HUES6 (cell line): ENCODE measurements around the gene NUDT4.

Source experiments
- H3K27ac ChIP-seq: 2 replicates; pipeline ENCODE4 v1.7.0; 2013; ENCODE audit warnings: low read depth, mild to moderate bottlenecking, low read length, inconsistent platforms
- H3K27me3 ChIP-seq: 2 replicates; pipeline ENCODE4 v1.6.1; 2013; ENCODE audit warnings: low read length; ENCODE audit not compliant: control insufficient read depth, insufficient read depth
- H3K36me3 ChIP-seq: 2 replicates; pipeline ENCODE4 v1.6.1; 2013; ENCODE audit warnings: low read length; ENCODE audit not compliant: control insufficient read depth, insufficient read depth
- H3K4me1 ChIP-seq: 2 replicates; pipeline ENCODE4 v1.6.1; 2013; ENCODE audit warnings: low read length; ENCODE audit not compliant: control insufficient read depth, insufficient read depth
- H3K4me3 ChIP-seq: 2 replicates; pipeline ENCODE4 v1.5.1; 2013; ENCODE audit warnings: low read depth, low read length
- H3K9ac ChIP-seq: one replicate; pipeline ENCODE4 v1.6.1; 2013; ENCODE audit warnings: mild to moderate bottlenecking, low read length
- H3K9me3 ChIP-seq: 2 replicates; pipeline ENCODE4 v1.6.1; 2013; ENCODE audit warnings: low read depth, low read length; ENCODE audit not compliant: control insufficient read depth, insufficient read depth

Gene NUDT4

DNA sequence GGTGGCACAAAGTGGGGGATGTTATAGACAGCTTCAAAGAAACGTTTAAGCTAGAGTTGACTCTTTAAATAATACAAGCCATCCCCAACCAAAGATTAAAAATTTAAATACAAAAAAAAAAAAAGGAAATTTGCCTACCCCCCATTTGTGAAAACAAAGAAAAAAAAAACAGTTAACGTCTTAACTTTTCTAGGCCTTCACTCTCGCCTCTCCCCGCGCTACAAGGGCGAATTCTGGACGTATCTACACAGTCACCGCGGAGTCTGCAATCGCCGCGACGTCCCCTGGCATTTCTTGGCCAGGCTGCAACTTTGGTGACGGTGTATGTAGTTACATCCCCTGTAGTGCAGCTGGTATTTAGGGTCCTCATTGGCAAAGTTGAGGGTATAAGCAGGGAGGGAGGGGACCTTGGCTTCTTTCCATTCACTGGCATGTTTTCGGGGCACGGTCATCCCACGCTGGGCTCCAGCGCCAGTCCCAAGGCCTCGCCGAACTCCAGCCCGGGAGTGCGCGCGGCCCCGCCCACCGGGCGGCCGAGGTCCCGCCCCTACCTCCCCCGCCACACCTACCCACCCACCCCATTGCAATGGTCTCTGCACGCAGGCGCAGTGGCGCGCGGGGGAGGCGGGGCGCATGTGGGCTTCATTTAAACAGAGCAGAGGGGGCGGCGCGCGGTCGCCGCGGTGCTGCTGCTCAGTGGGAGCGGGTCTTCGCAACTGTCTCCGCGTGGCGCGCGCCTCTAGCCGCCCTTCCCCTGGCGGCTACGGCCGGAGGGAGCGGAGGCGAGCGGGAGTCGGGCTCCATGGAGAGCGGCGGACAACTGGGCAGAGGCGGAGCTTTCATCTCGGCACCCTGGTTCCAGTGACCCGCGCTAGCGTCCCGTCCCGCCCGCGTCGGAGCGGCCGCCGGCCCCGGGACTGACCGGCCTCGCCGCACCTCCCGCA lies at the start of gene NUDT4:
TSS of gene NUDT4 (plus strand) at position 674 of the 944 bp plus-strand sequence. CDS start 398 bp downstream, outside the sequence.
- no peaks in the 10 kb centered on the region for H3K36me3 ChIP-seq
- peak within 1 kb of the TSS; percentile 91 for H3K9ac ChIP-seq
- no peaks in the 10 kb centered on the region for H3K27me3 ChIP-seq
- peaks cover 40% of the 10 kb centered on the region for H3K4me1 ChIP-seq
- peak within 1 kb of the TSS; percentile 99 for H3K4me3 ChIP-seq
- H3K27ac ChIP-seq: peak within 1 kb of the TSS; percentile 59; the same call in 1 of the 2 replicates
- no peaks in the 10 kb centered on the region for H3K9me3 ChIP-seq

- Histone ChIP-seq H3K9ac (no peak overlapping the region), H3K27me3 (no peaks in the 10 kb centered on the region), H3K9me3 (no peaks in the 10 kb centered on the region), H3K4me1 (peaks cover 5% of the 10 kb centered on the region; the same call in 1 of the 2 replicates), H3K36me3 (no peaks in the 10 kb centered on the region), H3K4me3 (no peak overlapping the region), H3K27ac (no peak overlapping the region)
Measured at GRCh38 chr12:93333054-93333453, 44.7 kb upstream of the NUDT4 start.

GRCh38 chr12:93333828-93334227 lies 43.9 kb upstream of the NUDT4 start:
- H3K4me1 ChIP-seq: peaks cover 5% of the 10 kb centered on the region; the same call in 1 of the 2 replicates
- no peaks in the 10 kb centered on the region for H3K9me3 ChIP-seq
- no peaks in the 10 kb centered on the region for H3K27me3 ChIP-seq
- no peaks in the 10 kb centered on the region for H3K36me3 ChIP-seq
- H3K27ac ChIP-seq: no peak overlapping the region
- no peak overlapping the region for H3K9ac ChIP-seq
- H3K4me3 ChIP-seq: no peak overlapping the region

- Histone ChIP-seq H3K4me3 (no peak overlapping the region), H3K36me3 (no peaks in the 10 kb centered on the region), H3K9ac (no peak overlapping the region), H3K4me1 (peaks cover 5% of the 10 kb centered on the region; the same call in 1 of the 2 replicates), H3K27me3 (no peaks in the 10 kb centered on the region), H3K9me3 (no peaks in the 10 kb centered on the region), H3K27ac (no peak overlapping the region)
Measured at GRCh38 chr12:93335603-93336162, 42.0 kb upstream of the NUDT4 start.

DNA sequence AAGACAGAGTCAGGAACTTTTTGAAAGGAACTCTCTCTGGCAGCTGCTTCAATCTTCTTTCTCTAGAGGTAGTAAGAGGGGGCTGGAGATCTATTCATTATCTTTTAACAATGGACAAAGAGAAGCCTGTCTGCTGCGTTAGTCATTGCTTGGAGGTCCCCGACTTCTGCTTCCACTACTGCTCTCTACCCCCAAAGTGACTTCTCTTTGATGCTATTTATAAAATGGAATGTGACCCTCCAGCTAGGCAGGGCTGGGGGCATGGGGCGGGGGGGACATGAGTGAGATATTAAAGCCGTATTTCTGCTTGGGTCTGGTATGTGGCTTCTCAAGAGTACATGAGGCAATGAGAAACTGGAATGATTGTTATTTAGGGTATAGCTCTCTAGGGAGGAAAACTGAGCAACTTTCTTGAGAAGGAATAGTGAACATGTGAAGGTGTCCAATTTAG lies 41.4 kb upstream of the NUDT4 start:
- Histone ChIP-seq H3K9ac (no peak overlapping the region), H3K4me1 (peaks cover 5% of the 10 kb centered on the region; the same call in 1 of the 2 replicates), H3K27ac (no peak overlapping the region), H3K4me3 (no peak overlapping the region), H3K36me3 (no peaks in the 10 kb centered on the region), H3K9me3 (no peaks in the 10 kb centered on the region), H3K27me3 (no peaks in the 10 kb centered on the region)

- no peak overlapping the region for H3K9ac ChIP-seq
- H3K4me1 ChIP-seq: peaks cover 5% of the 10 kb centered on the region; the same call in 1 of the 2 replicates
- no peak overlapping the region for H3K4me3 ChIP-seq
Measured at GRCh38 chr12:93338598-93338997, 39.1 kb upstream of the NUDT4 start.

DNA sequence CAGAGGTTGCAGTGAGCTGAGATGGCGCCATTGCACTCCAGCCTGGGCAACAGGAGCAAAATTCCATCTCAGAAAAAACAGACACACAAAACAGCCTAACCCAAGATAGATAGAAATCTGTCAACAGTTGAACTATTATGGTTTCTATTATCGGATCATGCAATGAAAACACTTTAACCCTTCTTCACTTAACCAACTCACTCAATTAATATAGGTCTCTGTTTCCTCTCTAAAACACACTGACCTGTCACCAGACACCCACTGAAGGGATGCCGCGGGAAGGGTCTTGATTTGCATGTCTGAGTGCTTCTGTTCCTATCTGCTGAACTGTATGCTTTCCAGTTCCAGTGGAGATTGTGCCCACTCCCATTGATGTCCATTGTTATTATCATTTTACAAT lies 38.0 kb upstream of the NUDT4 start:
- Histone ChIP-seq H3K36me3 (no peaks in the 10 kb centered on the region), H3K9me3 (no peaks in the 10 kb centered on the region), H3K9ac (no peak overlapping the region), H3K27me3 (no peaks in the 10 kb centered on the region), H3K4me3 (no peak overlapping the region), H3K27ac (no peak overlapping the region), H3K4me1 (peaks cover 5% of the 10 kb centered on the region; the same call in 1 of the 2 replicates)

More at GRCh38 chr12:93338598-93338997, 39.1 kb upstream of the NUDT4 start:
- no peak overlapping the region for H3K27ac ChIP-seq
- H3K9me3 ChIP-seq: no peaks in the 10 kb centered on the region
- H3K27me3 ChIP-seq: no peaks in the 10 kb centered on the region
- no peaks in the 10 kb centered on the region for H3K36me3 ChIP-seq

GRCh38 chr12:93341409-93342049 lies 36.2 kb upstream of the NUDT4 start:
- no peak overlapping the region for H3K4me3 ChIP-seq
- no peak overlapping the region for H3K27ac ChIP-seq
- H3K4me1 ChIP-seq: no peaks in the 10 kb centered on the region
- H3K27me3 ChIP-seq: no peaks in the 10 kb centered on the region
- H3K36me3 ChIP-seq: no peaks in the 10 kb centered on the region
- no peaks in the 10 kb centered on the region for H3K9me3 ChIP-seq
- H3K9ac ChIP-seq: no peak overlapping the region

DNA sequence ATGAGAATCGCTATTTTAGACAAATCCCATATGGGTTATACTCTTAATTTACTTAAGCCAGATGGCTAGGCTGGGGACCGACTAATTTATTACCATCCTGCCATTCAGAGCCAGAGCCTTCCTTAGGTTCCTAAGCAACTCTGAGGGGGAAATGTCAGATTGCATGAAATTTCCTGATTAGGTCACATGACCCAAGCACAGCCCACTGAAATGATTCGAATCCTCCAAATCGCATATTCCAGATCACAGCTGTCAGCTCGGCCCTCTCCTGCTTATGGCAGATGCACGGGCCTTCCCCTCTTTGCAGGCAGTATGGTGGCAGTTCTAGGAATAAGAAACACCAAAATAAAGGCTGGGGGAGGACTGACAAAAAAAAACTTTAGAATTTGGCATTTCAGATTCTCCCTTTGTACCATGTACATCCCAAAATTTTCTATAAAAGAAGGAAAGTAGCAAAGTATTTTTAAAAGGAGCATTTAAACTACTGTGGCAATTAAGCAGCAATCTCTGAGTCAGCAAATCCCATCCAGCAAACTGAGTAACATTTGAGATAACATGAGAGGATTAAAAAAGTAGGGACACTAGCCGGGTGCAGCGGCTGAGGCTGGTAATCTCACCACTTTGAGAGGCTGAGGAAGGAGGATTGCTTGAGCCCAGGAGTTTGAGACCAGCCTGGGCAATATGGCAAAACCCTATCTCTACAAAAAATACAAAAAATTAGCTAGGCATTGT lies 30.5 kb upstream of the NUDT4 start:
- Histone ChIP-seq H3K4me1 (no peaks in the 10 kb centered on the region), H3K4me3 (no peak overlapping the region), H3K9me3 (no peaks in the 10 kb centered on the region), H3K27me3 (no peaks in the 10 kb centered on the region), H3K9ac (no peak overlapping the region), H3K36me3 (no peaks in the 10 kb centered on the region), H3K27ac (no peak overlapping the region)

- Histone ChIP-seq H3K4me3 (no peak overlapping the region), H3K27me3 (no peaks in the 10 kb centered on the region)
Measured at GRCh38 chr12:93348575-93349435, 28.9 kb upstream of the NUDT4 start.

More at GRCh38 chr12:93348575-93349435, 28.9 kb upstream of the NUDT4 start:
- Histone ChIP-seq H3K4me1 (no peaks in the 10 kb centered on the region), H3K9me3 (no peaks in the 10 kb centered on the region), H3K36me3 (no peaks in the 10 kb centered on the region), H3K27ac (no peak overlapping the region), H3K9ac (no peak overlapping the region)
